Left ventricle myocardium inferior (tissue), 1 donor: ENCODE measurements around the gene PRKCE. TPM values are rescaled to one million over a fixed set of nuclear protein-coding genes. Genes with fewer than 3 reads are reported as not detected.
A peak's percentile ranks its signal among the peaks of the same experiment; 100 is the strongest.

ENCODE experiments used
- DNase-seq: peaks from one replicate; pipeline ENCODE4 v3.0.0-alpha.2; 2020
- H3K27ac ChIP-seq: fragments of 200-600 bp; replicated peaks from 2 replicates; pipeline ENCODE4 v1.8.0; 2021
- H3K27me3 ChIP-seq: fragments of 200-600 bp; 2 replicates; pipeline ENCODE4 v1.8.0; 2021; ENCODE audit warnings: low read depth
- H3K36me3 ChIP-seq: fragments of 200-600 bp; 2 replicates; pipeline ENCODE4 v1.8.0; 2021
- H3K4me1 ChIP-seq: fragments of 200-600 bp; 2 replicates; pipeline ENCODE4 v1.8.0; 2021
- H3K4me3 ChIP-seq: fragments of 200-600 bp; 2 replicates; pipeline ENCODE4 v1.8.0; 2021; ENCODE audit warnings: mild to moderate bottlenecking, moderate library complexity
- H3K9me3 ChIP-seq: fragments of 200-600 bp; replicated peaks from 2 replicates; pipeline ENCODE4 v1.8.0; 2021
- intact Hi-C: fragments of 100-400 bp; cut with micrococcal nuclease; formaldehyde crosslinking; loops from one replicate; pipeline ENCODE4 v1.11.0; 2022
- total RNA-seq: library from RNA; stranded (reverse); fragmentation: NEBNext Ultra II Directional; extraction: Animal tissue kit (Norgen Biotek cat#: 25700); gene quantifications from one replicate; pipeline ENCODE4 v1.2.1, GENCODE V29; 2021
- TF ChIP-seq, protein P1 (sequence below): fragments of 200-600 bp; IDR thresholded peaks from 2 replicates; pipeline ENCODE4 v1.8.0; 2021; ENCODE audit warnings: antibody characterized with exemption, mild to moderate bottlenecking, borderline replicate concordance
- donor health status: DM: no; HTN: yes; CAD: no; lungs with severe emphysema.

PRKCE gene
- total RNA-seq, 1 donor from 2014 or later, result 14.7 TPM

- H3K4me1 ChIP-seq, result peaks cover 36% of the 10 kb centered on the region
- H3K27ac ChIP-seq, result peak overlapping the region; percentile 47
Observed at GRCh38 chr2:46073540-46074046, 422.1 kb downstream of the PRKCE start.

DNA sequence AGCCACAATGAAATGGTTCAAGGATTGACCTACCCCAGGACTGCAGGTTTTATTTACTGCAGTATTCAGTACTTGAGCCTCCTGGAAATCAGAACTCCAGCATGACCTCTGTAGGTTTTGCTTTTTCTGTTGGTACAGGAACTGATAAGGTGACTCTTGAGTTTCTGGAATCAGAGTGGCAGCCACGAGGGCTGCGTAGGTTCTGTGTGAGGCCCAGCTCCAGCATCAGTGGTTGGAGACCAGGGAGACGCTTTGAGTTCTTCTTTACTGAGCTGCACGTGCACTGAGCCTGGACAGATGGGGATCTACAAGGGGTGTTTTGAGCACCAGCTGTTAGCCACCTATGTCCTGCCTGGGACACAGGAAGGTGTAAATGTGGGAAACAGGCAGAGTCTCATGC lies 423.0 kb downstream of the PRKCE start:
- Histone ChIP-seq H3K9me3 (no peaks in the 10 kb centered on the region), H3K27ac (peak overlapping the region; percentile 14), H3K4me3 (no peak overlapping the region), H3K36me3 (no peaks in the 10 kb centered on the region), H3K4me1 (peaks cover 36% of the 10 kb centered on the region), H3K27me3 (no peaks in the 10 kb centered on the region)
- DNase-seq, result no peak
- TF ChIP-seq, protein P1, sequence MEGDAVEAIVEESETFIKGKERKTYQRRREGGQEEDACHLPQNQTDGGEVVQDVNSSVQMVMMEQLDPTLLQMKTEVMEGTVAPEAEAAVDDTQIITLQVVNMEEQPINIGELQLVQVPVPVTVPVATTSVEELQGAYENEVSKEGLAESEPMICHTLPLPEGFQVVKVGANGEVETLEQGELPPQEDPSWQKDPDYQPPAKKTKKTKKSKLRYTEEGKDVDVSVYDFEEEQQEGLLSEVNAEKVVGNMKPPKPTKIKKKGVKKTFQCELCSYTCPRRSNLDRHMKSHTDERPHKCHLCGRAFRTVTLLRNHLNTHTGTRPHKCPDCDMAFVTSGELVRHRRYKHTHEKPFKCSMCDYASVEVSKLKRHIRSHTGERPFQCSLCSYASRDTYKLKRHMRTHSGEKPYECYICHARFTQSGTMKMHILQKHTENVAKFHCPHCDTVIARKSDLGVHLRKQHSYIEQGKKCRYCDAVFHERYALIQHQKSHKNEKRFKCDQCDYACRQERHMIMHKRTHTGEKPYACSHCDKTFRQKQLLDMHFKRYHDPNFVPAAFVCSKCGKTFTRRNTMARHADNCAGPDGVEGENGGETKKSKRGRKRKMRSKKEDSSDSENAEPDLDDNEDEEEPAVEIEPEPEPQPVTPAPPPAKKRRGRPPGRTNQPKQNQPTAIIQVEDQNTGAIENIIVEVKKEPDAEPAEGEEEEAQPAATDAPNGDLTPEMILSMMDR, result no peak
- intact Hi-C loops, result no loop called here

More at GRCh38 chr2:46073540-46074046, 422.1 kb downstream of the PRKCE start:
- H3K36me3 ChIP-seq, result no peaks in the 10 kb centered on the region
- no peak for DNase-seq
- no peak overlapping the region for H3K4me3 ChIP-seq
- H3K27me3 ChIP-seq, result no peaks in the 10 kb centered on the region
- intact Hi-C loops, result no loop called here
- H3K9me3 ChIP-seq, result no peaks in the 10 kb centered on the region
- TF ChIP-seq, protein P1, result no peak

- peak overlapping the region; percentile 57 for H3K27ac ChIP-seq
- intact Hi-C loops, result no loop called here
- peaks cover 36% of the 10 kb centered on the region for H3K4me1 ChIP-seq
- no peak for DNase-seq
- H3K27me3 ChIP-seq, result no peaks in the 10 kb centered on the region
- TF ChIP-seq, protein P1, result no peak
- no peaks in the 10 kb centered on the region for H3K36me3 ChIP-seq
- H3K9me3 ChIP-seq, result no peaks in the 10 kb centered on the region
- H3K4me3 ChIP-seq, result no peak overlapping the region
Observed at GRCh38 chr2:46075848-46076247, 424.4 kb downstream of the PRKCE start.

DNA sequence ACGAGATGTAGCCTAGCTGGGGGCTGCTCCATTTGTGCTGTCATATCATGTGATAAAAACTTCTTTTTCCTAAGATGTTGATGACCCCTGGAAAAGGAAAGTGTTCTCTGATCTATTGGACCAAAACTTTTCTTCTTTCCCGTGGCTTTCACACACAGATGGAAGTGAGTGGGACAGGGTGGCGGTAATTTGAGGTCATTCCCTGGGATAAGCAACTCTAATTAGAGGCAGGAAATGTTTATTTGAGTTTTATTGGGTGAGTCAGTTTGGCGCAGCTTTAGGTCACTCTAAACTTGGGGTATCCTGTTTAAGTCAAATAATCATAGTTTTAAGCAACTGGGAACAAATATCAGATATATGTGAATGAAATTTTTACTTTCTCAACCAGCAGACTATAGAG lies 424.8 kb downstream of the PRKCE start:
- H3K4me1 ChIP-seq, result peaks cover 36% of the 10 kb centered on the region
- intact Hi-C loops, result no loop called here

DNA sequence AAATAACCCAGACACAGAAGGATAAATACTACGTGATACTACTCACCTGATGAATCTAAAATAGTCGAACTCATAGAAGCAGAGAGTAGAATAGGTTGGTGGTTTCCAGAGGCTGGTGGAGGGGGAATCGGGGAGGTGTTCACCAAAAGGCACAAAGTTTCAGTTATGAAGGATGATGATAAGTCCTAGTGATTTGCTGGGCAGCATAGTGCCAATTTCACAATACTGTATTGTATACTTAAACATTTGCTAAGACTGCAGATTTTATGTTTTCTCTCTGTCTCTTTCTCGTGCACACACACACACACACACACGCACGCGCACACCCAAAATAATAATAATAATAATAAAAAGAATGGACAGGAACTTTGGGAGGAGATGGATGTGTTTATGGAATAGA lies 425.4 kb downstream of the PRKCE start:
- H3K27ac ChIP-seq, result peak overlapping the region; percentile 57
- peaks cover 36% of the 10 kb centered on the region for H3K4me1 ChIP-seq
- DNase-seq, result no peak
- no peak overlapping the region for H3K4me3 ChIP-seq
- H3K36me3 ChIP-seq, result no peaks in the 10 kb centered on the region
- TF ChIP-seq, protein P1, result no peak
- H3K9me3 ChIP-seq, result no peaks in the 10 kb centered on the region
- intact Hi-C loops, result no loop called here
- H3K27me3 ChIP-seq, result no peaks in the 10 kb centered on the region

More for the DNA sequence above, 424.8 kb downstream of the PRKCE start:
- Histone ChIP-seq H3K4me3 (no peak overlapping the region), H3K27ac (peak overlapping the region; percentile 57), H3K27me3 (no peaks in the 10 kb centered on the region), H3K9me3 (no peaks in the 10 kb centered on the region), H3K36me3 (no peaks in the 10 kb centered on the region)
- TF ChIP-seq, protein P1, result no peak
- DNase-seq, result no peak
